Cortex of kidney (tissue), 1 donor: Measurements from ENCODE around the gene WNT8B.

ENCODE experiments used
- DNase-seq: peaks from one replicate; lab custom pipeline; 2025; lab: John Stamatoyannopoulos, UW

Gene WNT8B

DNA sequence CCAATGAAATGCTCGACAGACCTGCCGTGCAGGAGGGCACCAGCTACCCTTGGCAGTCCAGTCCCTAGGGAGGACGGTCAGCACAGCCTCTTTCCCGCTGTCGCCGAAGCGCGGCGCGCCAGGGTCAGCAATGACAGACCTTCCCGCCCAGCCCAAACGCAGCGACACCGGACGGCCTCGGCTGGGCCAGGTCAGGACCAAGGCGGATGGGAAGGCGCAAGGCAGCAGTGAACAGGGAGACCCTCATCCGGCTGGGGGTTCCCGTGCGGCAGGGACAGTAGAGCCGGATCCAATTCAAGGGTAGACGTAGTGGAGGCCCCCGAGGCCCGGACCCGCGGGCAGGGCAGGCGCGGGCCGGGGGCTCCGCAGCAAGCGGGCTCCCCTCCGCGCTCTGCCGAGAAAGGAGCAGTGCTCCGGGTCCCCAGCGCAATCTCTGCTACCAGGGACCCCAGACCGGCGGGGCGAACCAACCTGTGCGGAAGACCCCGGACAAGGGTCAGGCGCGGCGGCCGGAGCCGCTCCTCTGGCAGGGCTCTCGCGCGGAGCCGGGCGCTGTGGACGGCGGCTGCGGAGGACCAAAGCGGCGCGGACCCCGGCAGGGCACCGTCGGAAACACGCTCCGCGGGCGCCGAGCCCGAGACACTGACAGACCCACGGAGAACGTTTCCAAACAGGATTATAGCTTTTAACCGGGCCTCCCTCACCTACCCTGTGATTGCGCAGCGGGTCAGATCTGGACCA lies 56.7 kb downstream of the WNT8B start, which contains the start of gene SEC31B:
Gene SEC31B (minus strand): TSS at position 551 of the 741 bp plus-strand sequence. CDS start 2,909 bp downstream, outside the sequence.
- DNase-seq: no peak

DNA sequence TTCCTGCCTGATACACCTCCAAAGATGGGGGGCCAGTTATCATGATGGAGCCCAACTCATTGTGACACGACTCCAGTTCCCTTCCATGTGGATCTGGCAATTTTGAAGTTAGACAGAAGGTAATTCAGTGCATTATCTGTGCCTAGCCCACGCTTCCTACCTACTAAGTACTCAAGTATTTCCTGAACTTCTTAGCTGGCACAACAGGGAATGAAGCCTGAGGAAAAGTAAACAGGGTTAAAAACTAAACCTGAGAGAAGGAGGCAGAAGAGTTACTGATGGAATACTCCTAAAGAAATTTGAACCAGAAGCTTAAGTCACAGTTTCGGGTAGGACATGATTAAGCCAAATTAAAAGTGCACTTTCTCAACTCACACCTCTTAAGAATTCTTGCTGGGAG lies 58.0 kb downstream of the WNT8B start:
- no peak for DNase-seq

DNA sequence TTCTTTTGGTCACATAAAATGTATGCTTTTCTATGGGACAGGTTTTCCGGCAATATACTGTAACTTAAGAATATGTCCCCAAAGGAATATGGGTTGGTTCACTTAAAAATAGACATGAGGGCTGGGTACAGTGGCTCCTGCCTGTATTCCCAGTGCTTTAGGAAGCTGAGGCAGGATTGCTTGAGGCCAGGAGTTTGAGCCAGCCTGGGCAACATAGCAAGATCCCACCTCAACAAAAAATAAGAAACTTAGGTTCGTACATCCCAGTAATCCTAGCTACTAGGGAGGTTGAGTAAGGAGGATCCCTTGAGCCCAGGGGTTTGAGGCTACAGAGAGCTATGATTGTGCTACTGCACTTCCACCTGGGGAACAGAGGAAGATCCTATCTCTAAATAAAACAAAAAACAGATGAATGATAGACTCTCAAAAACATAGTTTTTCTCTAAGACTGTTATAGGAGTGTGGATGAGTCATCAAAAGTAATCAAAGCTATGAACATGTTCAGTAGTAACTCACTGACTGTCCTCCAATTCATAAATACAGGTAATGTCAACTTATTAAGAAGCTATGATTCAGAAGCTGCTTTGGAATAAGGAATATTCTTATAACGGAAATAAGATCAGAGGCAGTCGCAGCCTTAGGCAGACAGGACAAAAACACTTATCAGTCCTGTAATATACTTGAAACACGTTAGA lies 59.4 kb downstream of the WNT8B start:
- no peak for DNase-seq

DNA sequence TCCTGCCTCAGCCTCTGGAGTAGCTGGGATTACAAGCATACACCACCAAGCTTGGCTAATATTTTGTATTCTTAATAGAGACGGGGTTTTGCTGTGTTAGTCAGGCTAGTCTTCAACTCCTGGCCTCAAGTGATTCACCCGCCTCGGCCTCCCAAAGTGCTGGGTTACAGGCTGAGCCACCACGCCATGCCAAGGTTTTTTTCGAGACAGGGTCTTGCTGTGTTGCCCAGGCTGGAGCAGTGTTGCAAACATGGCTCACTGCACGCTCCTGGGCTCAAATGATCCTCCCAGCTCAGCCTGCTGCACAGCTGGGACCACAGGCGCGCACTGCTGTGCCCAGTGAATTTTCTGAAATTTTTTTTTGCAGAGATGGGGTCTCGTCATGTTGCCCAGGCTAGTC lies 60.1 kb downstream of the WNT8B start:
- no peak for DNase-seq

DNA sequence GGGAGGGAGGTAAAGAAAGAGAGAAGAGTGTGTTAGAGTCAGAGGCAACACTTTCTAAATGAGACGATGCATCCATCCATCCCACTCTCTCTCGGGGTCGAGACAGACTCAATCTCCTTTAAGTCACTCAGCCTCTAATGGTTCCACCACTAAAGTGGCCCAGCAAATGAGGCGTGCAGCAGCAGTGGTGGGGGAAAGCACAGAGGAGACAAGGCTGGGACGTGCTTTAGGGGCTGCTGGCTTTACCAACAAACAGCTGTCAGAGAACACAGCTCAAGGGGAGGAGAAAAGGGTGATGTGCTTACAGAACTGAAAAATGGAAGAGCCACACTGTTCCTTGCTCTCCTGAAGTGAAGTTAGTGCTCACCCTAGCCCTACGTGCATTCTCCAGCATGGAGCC lies 61.4 kb downstream of the WNT8B start:
- no peak for DNase-seq

DNA sequence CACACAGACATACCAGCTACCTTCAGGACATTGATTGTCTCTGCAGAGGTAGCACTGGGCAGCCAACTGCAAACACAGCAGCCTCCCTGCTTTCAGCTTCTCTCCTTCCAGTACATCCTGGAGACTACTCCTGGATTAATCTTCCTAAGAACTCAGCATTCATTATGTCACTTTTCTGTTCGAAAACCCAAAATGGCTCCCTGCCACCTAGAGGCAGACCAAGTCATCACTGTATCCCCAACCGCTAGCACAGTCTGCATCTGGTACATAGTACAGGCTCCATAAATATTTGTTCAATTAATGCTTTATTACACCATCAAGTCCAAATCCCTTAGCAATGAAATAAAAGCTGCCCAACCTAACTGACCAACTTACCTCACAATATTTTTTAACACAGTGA lies 61.8 kb downstream of the WNT8B start:
- DNase-seq: no peak

DNA sequence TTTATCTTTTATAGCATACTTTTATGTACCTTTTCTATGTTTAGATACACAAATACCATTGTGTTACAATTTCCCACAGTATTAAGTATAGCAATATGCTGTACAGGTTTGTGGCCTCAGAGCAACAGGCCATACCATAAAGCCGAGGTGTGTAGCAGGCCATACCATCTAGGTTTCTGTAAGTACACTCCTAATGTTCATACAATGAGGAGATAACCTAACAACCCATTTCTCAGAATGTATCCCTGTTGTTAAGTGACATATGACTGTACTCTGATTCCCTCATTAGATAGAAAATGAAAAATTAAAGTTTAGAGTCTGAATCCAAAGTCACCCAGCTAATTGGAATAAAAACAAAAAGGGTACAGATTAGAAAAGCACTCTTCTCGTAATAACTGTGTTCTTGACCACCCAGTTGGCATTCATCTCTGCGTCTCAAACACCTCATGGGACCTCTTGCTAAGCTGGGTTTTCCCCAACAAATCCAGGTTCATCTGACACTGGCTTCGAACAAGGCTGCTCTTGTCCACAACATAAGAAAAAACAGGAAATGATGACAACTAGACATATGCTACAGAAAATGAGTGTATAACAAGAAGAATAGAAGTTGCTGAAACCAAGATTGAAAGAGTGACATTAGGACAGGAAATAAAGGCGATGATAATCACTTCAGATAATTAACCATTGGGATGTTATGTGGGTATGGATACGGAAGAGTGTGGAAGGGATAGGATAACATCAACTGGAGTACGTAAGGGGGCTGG lies 65.5 kb downstream of the WNT8B start:
- DNase-seq: no peak

DNA sequence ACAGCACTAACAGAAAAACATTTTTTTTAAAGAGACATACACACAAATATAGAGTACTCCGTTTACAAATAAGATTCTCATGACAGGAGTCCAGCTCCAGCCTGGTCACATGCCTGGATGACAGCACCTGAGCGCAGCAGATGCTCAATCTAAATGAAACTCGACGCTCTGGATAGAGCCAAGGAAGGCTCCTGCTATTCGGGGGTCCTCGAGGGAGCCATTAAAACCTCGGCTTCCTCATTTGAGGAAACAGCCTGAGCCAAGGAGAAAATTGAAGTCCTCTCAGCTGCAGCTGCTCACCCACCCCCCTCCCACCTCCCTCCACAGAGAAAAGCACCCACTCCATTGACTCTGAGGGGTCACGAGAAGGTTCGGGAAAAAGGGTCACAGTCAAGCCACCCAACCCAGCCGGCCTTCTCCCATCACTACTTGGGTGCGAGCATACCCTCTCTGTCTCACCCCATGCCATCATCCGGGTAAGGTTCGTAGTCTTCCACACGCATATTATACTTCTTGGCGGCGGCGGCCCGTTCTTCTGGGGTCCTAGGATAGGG lies 66.2 kb downstream of the WNT8B start:
- DNase-seq: no peak

DNA sequence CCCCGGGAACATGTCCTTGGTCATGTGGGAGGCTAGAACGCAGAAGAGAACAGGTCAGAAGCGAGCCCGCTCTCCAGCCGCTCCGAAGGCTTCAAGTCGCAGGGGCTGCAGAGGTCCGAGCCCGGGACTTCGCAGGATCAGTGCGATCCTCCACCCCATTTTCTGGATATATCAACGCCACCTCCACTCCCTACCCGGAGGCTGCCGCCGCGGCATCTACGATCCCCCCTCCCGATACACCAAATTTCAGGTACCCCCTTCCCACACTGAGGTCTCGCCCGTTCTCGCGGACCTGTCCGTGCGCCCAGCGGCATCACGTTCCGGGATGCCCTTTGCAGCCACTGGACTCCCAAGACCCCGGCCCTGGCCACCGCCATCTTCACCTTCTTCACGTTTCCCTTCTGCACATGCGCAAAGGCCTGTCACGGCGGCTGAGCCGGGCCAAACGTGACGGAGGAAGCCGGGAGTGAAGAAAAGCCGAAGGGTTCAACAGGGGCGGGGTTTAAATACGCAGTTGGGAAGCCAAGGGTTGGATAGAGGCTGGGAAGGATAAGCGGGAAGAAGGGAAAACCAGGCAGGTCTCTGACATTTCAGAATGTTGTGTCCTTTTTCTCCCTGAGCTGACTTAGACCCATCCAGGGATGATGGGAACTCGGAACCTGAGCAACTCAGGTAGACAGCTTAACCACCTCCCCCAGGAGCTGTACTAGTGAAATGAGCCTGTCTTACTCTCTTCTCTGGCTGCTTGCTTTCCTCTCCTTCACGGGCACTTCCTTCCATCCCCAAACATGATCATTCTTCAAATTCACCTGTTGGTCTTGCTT lies 66.9 kb downstream of the WNT8B start, which contains the start of gene NDUFB8:
Gene NDUFB8 (minus strand): TSS at position 397 of the 824 bp plus-strand sequence. CDS start 20 bp downstream, at position 377.
- no peak for DNase-seq

DNA sequence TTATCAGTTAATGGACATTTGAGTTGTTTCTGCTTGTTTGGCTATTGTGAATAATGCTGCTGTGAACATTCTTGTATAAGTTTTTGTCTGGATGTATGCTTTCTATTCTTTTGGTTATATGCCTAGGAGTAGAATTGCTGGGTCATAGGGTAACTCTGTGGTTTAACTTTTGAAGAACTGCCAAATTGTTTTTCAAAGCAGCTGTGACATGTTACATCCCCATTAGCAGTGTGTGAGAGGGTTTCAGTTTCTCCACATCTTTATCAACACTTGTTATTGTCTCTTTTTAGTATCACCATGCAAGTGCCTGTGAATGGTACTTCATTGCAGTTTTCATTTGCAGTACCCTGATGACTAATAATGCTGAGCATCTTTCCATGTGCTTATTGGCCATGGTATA lies 69.0 kb downstream of the WNT8B start:
- DNase-seq: no peak
